Measurements from ENCODE around the gene CCKAR.

Gene CCKAR

DNA sequence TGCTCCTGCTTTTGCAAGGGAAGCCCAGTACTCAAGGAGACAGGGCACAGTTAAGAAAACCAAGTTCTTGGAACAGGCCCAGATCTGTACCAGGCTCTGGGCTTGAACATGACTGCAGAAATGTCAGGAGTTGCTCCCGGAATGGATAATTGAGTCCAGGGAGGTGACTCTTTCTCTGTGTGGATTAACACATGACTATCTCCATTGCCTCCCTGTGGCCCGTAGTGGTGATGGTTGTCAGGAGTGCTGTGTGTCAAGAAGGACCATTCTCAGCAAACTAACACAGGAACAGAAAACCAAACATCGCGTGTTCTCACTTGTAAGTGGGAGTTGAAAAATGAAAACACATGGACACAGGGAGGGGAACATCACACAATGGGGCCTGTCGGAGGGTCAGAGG lies 39.9 kb downstream of the CCKAR start:
- ATAC-seq (replicated peaks; ENCODE audit: extremely low read depth, poor library complexity, severe bottlenecking) (no peak), DNase-seq (ENCODE audit: low spot score in 2 of 2) (no peak)
- Mint-ChIP-seq H3K27ac (ENCODE audit: low read depth) (no peak overlapping the region), H3K4me3 (no peak overlapping the region), H3K27me3 (no peaks in the 10 kb centered on the region), H3K4me1 (no peaks in the 10 kb centered on the region), H3K36me3 (ENCODE audit: insufficient read depth) (peaks cover 3% of the 10 kb centered on the region), H3K9me3 (no peaks in the 10 kb centered on the region)

- DNase-seq (ENCODE audit: low spot score in 2 of 2) (no peak), ATAC-seq (replicated peaks; ENCODE audit: extremely low read depth, poor library complexity, severe bottlenecking) (no peak)
- H3K4me3 Mint-ChIP-seq = no peak overlapping the region
- H3K9me3 Mint-ChIP-seq = peaks cover 9% of the 10 kb centered on the region
- H3K36me3 Mint-ChIP-seq (ENCODE audit: insufficient read depth) = no peaks in the 10 kb centered on the region
- peaks cover 8% of the 10 kb centered on the region for H3K4me1 Mint-ChIP-seq
- peaks cover 12% of the 10 kb centered on the region for H3K27me3 Mint-ChIP-seq
- peak overlapping the region; percentile 13 for H3K27ac Mint-ChIP-seq (ENCODE audit: low read depth)
Measured at GRCh38 chr4:26447378-26447777, 42.9 kb downstream of the CCKAR start.

- no peak for ATAC-seq (replicated peaks; ENCODE audit: extremely low read depth, poor library complexity, severe bottlenecking)
- peaks cover 12% of the 10 kb centered on the region for H3K27me3 Mint-ChIP-seq
- DNase-seq (ENCODE audit: low spot score in 2 of 2) = no peak
- peaks cover 9% of the 10 kb centered on the region for H3K4me1 Mint-ChIP-seq
- H3K36me3 Mint-ChIP-seq (ENCODE audit: insufficient read depth) = peaks cover 1% of the 10 kb centered on the region
- peaks cover 10% of the 10 kb centered on the region for H3K9me3 Mint-ChIP-seq
- H3K27ac Mint-ChIP-seq (ENCODE audit: low read depth) = no peak overlapping the region
- H3K4me3 Mint-ChIP-seq = no peak overlapping the region
Measured at GRCh38 chr4:26441771-26442170, 48.5 kb downstream of the CCKAR start.

DNA sequence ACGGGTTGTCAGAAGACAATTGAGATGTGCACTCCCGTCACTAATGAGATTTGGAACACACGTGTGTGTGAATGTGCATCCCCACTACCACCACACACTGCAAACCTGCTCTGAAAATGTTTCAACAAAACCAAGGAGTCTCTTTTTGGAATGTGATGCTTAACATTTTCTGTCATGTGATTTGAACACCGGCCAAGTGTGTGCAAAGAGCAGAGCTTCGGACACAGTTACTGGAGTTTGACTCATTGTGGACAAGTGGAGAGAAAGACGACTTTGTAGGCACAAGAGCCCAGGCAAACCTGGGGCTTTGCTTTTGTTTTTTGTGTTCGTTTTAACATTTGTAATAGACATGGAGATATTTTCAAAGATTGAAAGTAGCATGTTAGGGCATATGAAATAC lies 49.2 kb downstream of the CCKAR start:
- Mint-ChIP-seq H3K27me3 (peaks cover 12% of the 10 kb centered on the region), H3K27ac (ENCODE audit: low read depth) (no peak overlapping the region)

GRCh38 chr4:26434030-26434639 lies 56.1 kb downstream of the CCKAR start:
- no peaks in the 10 kb centered on the region for H3K27me3 Mint-ChIP-seq
- H3K4me1 Mint-ChIP-seq = no peaks in the 10 kb centered on the region
- H3K9me3 Mint-ChIP-seq = no peaks in the 10 kb centered on the region
- DNase-seq (ENCODE audit: low spot score in 2 of 2) (no peak), ATAC-seq (replicated peaks; ENCODE audit: extremely low read depth, poor library complexity, severe bottlenecking) (no peak)
- H3K4me3 Mint-ChIP-seq = no peak overlapping the region
- peaks cover 25% of the 10 kb centered on the region for H3K36me3 Mint-ChIP-seq (ENCODE audit: insufficient read depth)
- H3K27ac Mint-ChIP-seq (ENCODE audit: low read depth) = no peak overlapping the region

More for the DNA sequence above, 49.2 kb downstream of the CCKAR start:
- Mint-ChIP-seq H3K4me3 (no peak overlapping the region), H3K36me3 (ENCODE audit: insufficient read depth) (peaks cover 1% of the 10 kb centered on the region), H3K4me1 (peaks cover 9% of the 10 kb centered on the region), H3K9me3 (peaks cover 10% of the 10 kb centered on the region)
- ATAC-seq (replicated peaks; ENCODE audit: extremely low read depth, poor library complexity, severe bottlenecking) (no peak), DNase-seq (ENCODE audit: low spot score in 2 of 2) (no peak)

GRCh38 chr4:26433556-26433955 lies 56.7 kb downstream of the CCKAR start:
- H3K27ac Mint-ChIP-seq (ENCODE audit: low read depth) = no peak overlapping the region
- no peak overlapping the region for H3K4me3 Mint-ChIP-seq
- no peaks in the 10 kb centered on the region for H3K9me3 Mint-ChIP-seq
- ATAC-seq (replicated peaks; ENCODE audit: extremely low read depth, poor library complexity, severe bottlenecking) (no peak), DNase-seq (ENCODE audit: low spot score in 2 of 2) (no peak)
- H3K27me3 Mint-ChIP-seq = no peaks in the 10 kb centered on the region
- no peaks in the 10 kb centered on the region for H3K4me1 Mint-ChIP-seq
- H3K36me3 Mint-ChIP-seq (ENCODE audit: insufficient read depth) = peaks cover 25% of the 10 kb centered on the region

- peaks cover 2% of the 10 kb centered on the region for H3K4me1 Mint-ChIP-seq
Measured at GRCh38 chr4:26432419-26432818, 57.9 kb downstream of the CCKAR start.

DNA sequence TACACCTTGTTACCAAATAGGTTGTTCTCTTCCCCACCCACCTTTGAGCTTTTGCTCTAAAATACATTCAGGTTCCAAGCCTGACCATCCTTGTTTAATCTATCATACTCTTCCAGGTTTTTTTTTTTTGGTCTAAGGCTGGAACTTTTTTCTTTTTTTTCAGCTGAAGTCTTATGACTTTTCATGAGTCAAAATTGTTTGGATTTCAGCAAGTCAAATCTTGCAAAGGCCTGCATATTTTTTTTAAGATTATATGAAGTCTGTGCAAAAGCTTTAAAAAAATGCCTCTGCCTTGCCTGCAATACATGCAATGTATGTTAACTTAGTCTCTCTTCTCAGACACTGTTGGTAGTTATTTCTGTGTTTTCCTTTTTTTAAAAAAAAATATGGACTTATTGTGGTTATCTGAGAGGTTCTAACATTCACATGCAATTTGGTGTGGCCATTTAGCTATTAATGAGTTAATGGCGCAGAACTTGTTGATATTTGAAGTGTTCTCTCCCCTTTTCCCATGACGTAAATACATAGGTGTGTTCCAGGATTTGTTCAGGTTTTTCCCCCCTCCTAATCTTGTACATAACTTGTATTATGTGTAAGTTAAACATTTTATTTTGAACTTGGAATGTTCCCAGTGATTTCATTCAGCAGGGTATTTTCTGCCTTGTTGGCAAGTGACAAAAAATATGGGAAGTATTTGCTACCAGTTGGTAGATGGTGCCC lies 58.7 kb downstream of the CCKAR start:
- peaks cover 27% of the 10 kb centered on the region for H3K36me3 Mint-ChIP-seq (ENCODE audit: insufficient read depth)
- no peaks in the 10 kb centered on the region for H3K27me3 Mint-ChIP-seq
- H3K4me3 Mint-ChIP-seq = no peak overlapping the region
- no peak overlapping the region for H3K27ac Mint-ChIP-seq (ENCODE audit: low read depth)
- no peak for DNase-seq (ENCODE audit: low spot score in 2 of 2)
- no peak for ATAC-seq (replicated peaks; ENCODE audit: extremely low read depth, poor library complexity, severe bottlenecking)
- H3K4me1 Mint-ChIP-seq = peaks cover 4% of the 10 kb centered on the region
- H3K9me3 Mint-ChIP-seq = no peaks in the 10 kb centered on the region

More at GRCh38 chr4:26432419-26432818, 57.9 kb downstream of the CCKAR start:
- Mint-ChIP-seq H3K27me3 (no peaks in the 10 kb centered on the region), H3K4me3 (no peak overlapping the region), H3K27ac (ENCODE audit: low read depth) (no peak overlapping the region), H3K36me3 (ENCODE audit: insufficient read depth) (peaks cover 26% of the 10 kb centered on the region), H3K9me3 (no peaks in the 10 kb centered on the region)
- no peak for ATAC-seq (replicated peaks; ENCODE audit: extremely low read depth, poor library complexity, severe bottlenecking)
- DNase-seq (ENCODE audit: low spot score in 2 of 2) = no peak

Measured in central memory CD8-positive, alpha-beta T cell (primary cell).